Cerebellar cortex (tissue), 1 donor: ENCODE results near the gene IMPA2.
A peak's percentile ranks its signal among the peaks of the same experiment; 100 is the strongest.
"Not testable (repeated sequence)": the region's sequence is repeated elsewhere in the genome, so short reads cannot be mapped to it uniquely, and the experiment has no call there.

Source experiments
- DNase-seq: peaks from one replicate; pipeline ENCODE4 v3.0.0-alpha.2; 2015; ENCODE audit warnings: low spot score

IMPA2 gene

GRCh38 chr18:11981192-11981542 is at the start of gene IMPA2:
TSS of gene IMPA2 (plus strand) at chr18:11981507. CDS start at chr18:11981670, 163 bp downstream.
- DNase-seq: no peak

GRCh38 chr18:11932393-11932792 is 48.9 kb upstream of the IMPA2 start:
- no peak for DNase-seq

- DNase-seq: peak; percentile 81
Measured at GRCh38 chr18:11937874-11938478, 43.3 kb upstream of the IMPA2 start.

- DNase-seq: no peak
Measured at GRCh38 chr18:11940956-11941355, 40.4 kb upstream of the IMPA2 start.

GRCh38 chr18:11943551-11943950 is 37.8 kb upstream of the IMPA2 start:
- DNase-seq: no peak

- DNase-seq: no peak
Measured at GRCh38 chr18:11944252-11944651, 37.1 kb upstream of the IMPA2 start.

- DNase-seq: no peak
Measured at GRCh38 chr18:11944786-11945185, 36.5 kb upstream of the IMPA2 start.

GRCh38 chr18:11945834-11946659 is 35.3 kb upstream of the IMPA2 start:
- DNase-seq: not testable (repeated sequence)

GRCh38 chr18:11946756-11947155 is 34.6 kb upstream of the IMPA2 start:
- DNase-seq: no peak

- DNase-seq: peak; percentile 11
Measured at GRCh38 chr18:11947214-11948191, 33.8 kb upstream of the IMPA2 start.

- DNase-seq: no peak
Measured at GRCh38 chr18:11948852-11949523, 32.3 kb upstream of the IMPA2 start.

- no peak for DNase-seq
Measured at GRCh38 chr18:11950824-11951223, 30.5 kb upstream of the IMPA2 start.

GRCh38 chr18:11951390-11951851 is 29.9 kb upstream of the IMPA2 start:
- DNase-seq: no peak

GRCh38 chr18:11953113-11953512 is 28.2 kb upstream of the IMPA2 start:
- no peak for DNase-seq

GRCh38 chr18:11955239-11956029 is 25.9 kb upstream of the IMPA2 start:
- DNase-seq: peak; percentile 15

- no peak for DNase-seq
Measured at GRCh38 chr18:11956371-11957308, 24.7 kb upstream of the IMPA2 start.

GRCh38 chr18:11957636-11958035 is 23.7 kb upstream of the IMPA2 start:
- no peak for DNase-seq

GRCh38 chr18:11959651-11960050 is 21.7 kb upstream of the IMPA2 start:
- not testable (repeated sequence) for DNase-seq

GRCh38 chr18:11960743-11961380 is 20.4 kb upstream of the IMPA2 start:
- no peak for DNase-seq
